Effector CD8-positive, alpha-beta T cell (primary cell): ENCODE data around the gene C9orf78.
A peak's percentile ranks its signal among the peaks of the same experiment; 100 is the strongest.

ENCODE experiments used
- DNase-seq: peaks from one replicate; lab custom pipeline; 2025; lab: John Stamatoyannopoulos, UW

C9orf78 gene

GRCh38 chr9:129845373-129845772, 10.3 kb upstream of the C9orf78 start:
- DNase-seq: no peak

- no peak for DNase-seq
Observed at GRCh38 chr9:129841071-129841470, 6.0 kb upstream of the C9orf78 start.

GRCh38 chr9:129840034-129840433, 5.0 kb upstream of the C9orf78 start:
- DNase-seq: no peak

- no peak for DNase-seq
Observed at GRCh38 chr9:129839324-129840023, 4.4 kb upstream of the C9orf78 start.

- DNase-seq: no peak
Observed at GRCh38 chr9:129838707-129839259, 3.7 kb upstream of the C9orf78 start.

- peak; percentile 44 for DNase-seq
Observed at GRCh38 chr9:129836311-129837007, 1.4 kb upstream of the C9orf78 start.

GRCh38 chr9:129835860-129836223, 767 bp upstream of the C9orf78 start:
- DNase-seq: no peak

- DNase-seq: no peak
Observed at GRCh38 chr9:129834489-129835127, 467 bp downstream of the C9orf78 start.

- DNase-seq: no peak
Observed at GRCh38 chr9:129832982-129833381, 2.1 kb downstream of the C9orf78 start.

GRCh38 chr9:129828969-129829368, 6.1 kb downstream of the C9orf78 start:
- no peak for DNase-seq

GRCh38 chr9:129828051-129828450, 7.0 kb downstream of the C9orf78 start:
- DNase-seq: no peak

GRCh38 chr9:129826759-129827158, 8.3 kb downstream of the C9orf78 start:
- DNase-seq: no peak

- DNase-seq: no peak
Observed at GRCh38 chr9:129826344-129826743, 8.7 kb downstream of the C9orf78 start.

GRCh38 chr9:129823935-129824601, 11.0 kb downstream of the C9orf78 start, which contains the start of gene TOR1A:
Gene TOR1A (minus strand): TSS chr9:129824136. CDS start chr9:129824085, 51 bp downstream.
- DNase-seq: peak; percentile 85

GRCh38 chr9:129823542-129823934, 11.5 kb downstream of the C9orf78 start:
- DNase-seq: no peak

- no peak for DNase-seq
Observed at GRCh38 chr9:129822898-129823541, 12.1 kb downstream of the C9orf78 start.

- no peak for DNase-seq
Observed at GRCh38 chr9:129816501-129817435, 18.3 kb downstream of the C9orf78 start.

GRCh38 chr9:129815278-129815677, 19.8 kb downstream of the C9orf78 start:
- DNase-seq: no peak

- no peak for DNase-seq
Observed at GRCh38 chr9:129814432-129815223, 20.4 kb downstream of the C9orf78 start.

- DNase-seq: no peak
Observed at GRCh38 chr9:129813661-129814060, 21.4 kb downstream of the C9orf78 start.
